Transverse colon (tissue), 4 donors: ENCODE data around the gene LPCAT1.

ENCODE experiments used
- CTCF ChIP-seq, 5 experiments: fragments of 200-600 bp in 3 of 5; fragments of 450-650 bp in 2 of 5; sonication (generic) in 3 of 5; IDR thresholded peaks; 1 replicate in 2 of 5; 2 replicates in 3 of 5; pipeline ENCODE4 v1.5.1; 2016 to 2017; ENCODE audit warnings: antibody characterized with exemption in 5 of 5, inconsistent platforms in 3 of 5, mild to moderate bottlenecking in 2 of 5, moderate library complexity in 1 of 5
- POLR2AphosphoS5 ChIP-seq, 3 donors: sonication (generic); formaldehyde crosslinking; IDR thresholded peaks; one replicate each; pipeline ENCODE4 v1.6.1; 2016; ENCODE audit warnings: antibody characterized with exemption in 3 of 3

- TF ChIP-seq CTCF (IDR thresholded peaks at IDR 0.05), result no peak
- no peak for TF ChIP-seq POLR2AphosphoS5 (IDR thresholded peaks at IDR 0.05)
Observed at GRCh38 chr5:1448511-1449011, 75.2 kb downstream of the LPCAT1 start.
